GM12878 (cell line): ENCODE measurements around the gene RAB6B. TPM values are rescaled to one million over a fixed set of nuclear protein-coding genes. Genes with fewer than 3 reads are reported as not detected.

Experiments used
- ATAC-seq: fragments of 200-7000 bp; cut with Tn5 transposase; 3 replicates; pipeline ENCODE4 v1.9.1; 2020; ENCODE audit warnings: mild to moderate bottlenecking, moderate library complexity
- BruUV-seq: library from RNA; stranded (reverse); fragments of 400-500 nt; replicated peaks from 2 replicates; lab custom pipeline; 2021; lab: Mats Ljungman, UMichigan
- CTCF ChIA-PET: fragments of 300-600 bp; sonication (Branson Sonifier 250); formaldehyde crosslinking; extraction: SDS; loops from one replicate; lab custom pipeline; 2021; ENCODE audit warnings: inconsistent platforms; lab: Yijun Ruan, JAX
- POLR2A ChIA-PET: fragments of 350-600 bp; formaldehyde crosslinking; extraction: SDS; loops from one replicate; lab custom pipeline; 2021; ENCODE audit warnings: inconsistent platforms; lab: Charles Lee
- RAD21 ChIA-PET: fragments of 300-600 bp; sonication (Branson Sonifier 250); formaldehyde crosslinking; loops from one replicate; lab custom pipeline; 2023; ENCODE audit warnings: antibody characterized with exemption; ENCODE audit not compliant: unreplicated experiment; lab: Charles Lee
- SMC1A ChIA-PET: fragments of 300-600 bp; sonication (Branson Sonifier 250); formaldehyde crosslinking; loops from one replicate; lab custom pipeline; 2023; ENCODE audit not compliant: unreplicated experiment, uncharacterized antibody; lab: Charles Lee
- DNase-seq: peaks from one replicate; pipeline ENCODE4 v3.0.0-alpha.2; 2011; ENCODE audit warnings: low read depth, low spot score
- FAIRE-seq: peaks from 3 replicates; lab custom pipeline; 2011; peaks lifted over from hg19 to GRCh38; lab: Jason Lieb, UNC
- H2AFZ ChIP-seq: 2 replicates; pipeline ENCODE4 v1.6.0; 2011; ENCODE audit warnings: low read depth, low read length, control low read depth; ENCODE audit not compliant: control insufficient read depth
- H3K27ac ChIP-seq: 2 replicates; pipeline ENCODE4 v1.5.1; 2011; ENCODE audit warnings: control low read depth; ENCODE audit not compliant: control insufficient read depth, insufficient read depth
- H3K27me3 ChIP-seq, 2 experiments: replicated peaks in 1 of 2; 2 replicates each; pipeline versions ENCODE4 v1.6.0 to v1.6.1; 2011; ENCODE audit warnings: low read length in 1 of 2; ENCODE audit not compliant: control insufficient read depth in 2 of 2, insufficient read depth in 2 of 2
- H3K36me3 ChIP-seq, 2 experiments: 2 replicates each; pipeline ENCODE4 v1.5.1; 2011; ENCODE audit warnings: low read length in 1 of 2; ENCODE audit not compliant: control insufficient read depth in 2 of 2, insufficient read depth in 2 of 2
- H3K4me1 ChIP-seq: 2 replicates; pipeline ENCODE4 v1.6.1; 2011; ENCODE audit warnings: mild to moderate bottlenecking, low read length, moderate library complexity, mixed read lengths; ENCODE audit not compliant: control insufficient read depth, insufficient read depth
- H3K4me2 ChIP-seq: 2 replicates; pipeline ENCODE4 v1.6.0; 2011; ENCODE audit warnings: control low read depth; ENCODE audit not compliant: control insufficient read depth, insufficient read depth
- H3K4me3 ChIP-seq: fragments of 200-600 bp; sonication (generic); 2 replicates; pipeline ENCODE4 v1.5.1; 2016
- H3K79me2 ChIP-seq: 2 replicates; pipeline ENCODE4 v1.6.0; 2011; ENCODE audit warnings: low read length; ENCODE audit not compliant: control insufficient read depth, insufficient read depth
- H3K9ac ChIP-seq: 2 replicates; pipeline ENCODE4 v1.8.0; 2011; ENCODE audit warnings: low read length, control low read depth, mixed read lengths; ENCODE audit not compliant: control insufficient read depth, insufficient read depth
- H3K9me3 ChIP-seq: replicated peaks from 3 replicates; pipeline ENCODE4 v1.5.1; 2011; ENCODE audit warnings: mild to moderate bottlenecking, low read length; ENCODE audit not compliant: control insufficient read depth, insufficient read depth
- H4K20me1 ChIP-seq: 2 replicates; pipeline ENCODE4 v1.6.0; 2011; ENCODE audit not compliant: control insufficient read depth, insufficient read depth
- CHD2 ChIP-seq: IDR thresholded peaks from 2 replicates; pipeline ENCODE4 v1.6.1; 2011; ENCODE audit warnings: low read depth, low read length, improper control_type of control experiment, borderline replicate concordance
- JUNB ChIP-seq: IDR thresholded peaks from 2 replicates; pipeline ENCODE4 v1.6.1; 2016; ENCODE audit warnings: antibody characterized with exemption, mild to moderate bottlenecking
- MEF2B ChIP-seq: fragments of 450-650 bp; IDR thresholded peaks from 2 replicates; pipeline ENCODE4 v1.6.1; 2018; ENCODE audit warnings: mild to moderate bottlenecking, moderate library complexity; ENCODE audit not compliant: partially characterized antibody, poor library complexity, severe bottlenecking
- NBN ChIP-seq: fragments of 450-650 bp; IDR thresholded peaks from 2 replicates; pipeline ENCODE4 v1.6.1; 2016
- PAX5 ChIP-seq: IDR thresholded peaks from 2 replicates; pipeline ENCODE4 v1.6.1; 2011; ENCODE audit warnings: low read depth, low read length, borderline replicate concordance
- POU2F2 ChIP-seq: IDR thresholded peaks from 3 replicates; pipeline ENCODE4 v1.6.1; 2011; ENCODE audit warnings: low read depth, mild to moderate bottlenecking, low read length, borderline replicate concordance
- WGBS: methylation state at CpG from one replicate; pipeline ENCODE4 v1.1.6; 2016; ENCODE audit warnings: low lambda C conversion rate; ENCODE audit not compliant: insufficient replicate concordance, insufficient coverage; ENCODE audit errors: missing lambda C conversion rate; 5-methylcytosine and 5-hydroxymethylcytosine counted together
- in situ Hi-C: fragments of 300-500 bp; cut with MboI; formaldehyde crosslinking; loops from 9 replicates; pipeline ENCODE4 v1.14.3; 2018; ENCODE audit warnings: mixed read lengths
- intact Hi-C: fragments of 100-400 bp; cut with micrococcal nuclease; formaldehyde crosslinking; loops from one replicate; pipeline ENCODE4 v1.14.2; 2022; ENCODE audit not compliant: unreplicated experiment
- polyA plus RNA-seq, 11 experiments: library from polyadenylated mRNA; depleted of rRNA in 4 of 11; unstranded in 6 of 11; stranded (reverse) in 5 of 11; fragments of >200 nt; fragmentation: Nextera tagmentation in 4 of 11; fragmentation: Illumina TruSeq in 1 of 11; extraction: Ambion mirVana in 4 of 11; extraction: Trizol in 1 of 11; gene quantifications; 1 replicate in 1 of 11; 2 replicates in 10 of 11; pipeline versions ENCODE4 v1.2.1 to v1.2.3, GENCODE V29; 2011 to 2016; ENCODE audit warnings: inconsistent platforms in 2 of 11, missing spikeins in 2 of 11, low read depth in 1 of 11
- total RNA-seq, 4 experiments: library from RNA; depleted of rRNA in 3 of 4; stranded (reverse); fragments of >200 nt in 3 of 4; fragmentation: Illumina TruSeq in 1 of 4; extraction: Trizol in 1 of 4; gene quantifications; 2 replicates each; pipeline versions ENCODE4 v1.2.1 to v1.2.3, GENCODE V29; 2013 to 2021
- TF ChIP-seq, protein P1 (sequence below): fragments of 450-650 bp; formaldehyde crosslinking; IDR thresholded peaks from 2 replicates; pipeline ENCODE4 v1.4.0; 2020; ENCODE audit warnings: mild to moderate bottlenecking, moderate library complexity
- TF ChIP-seq, protein P2 (sequence below): fragments of 450-650 bp; IDR thresholded peaks from 2 replicates; pipeline ENCODE4 v1.6.1; 2014; ENCODE audit warnings: mild to moderate bottlenecking
- TF ChIP-seq, protein P3 (sequence below): fragments of 450-650 bp; formaldehyde crosslinking; IDR thresholded peaks from 2 replicates; pipeline ENCODE4 v1.4.0; 2022; ENCODE audit warnings: mild to moderate bottlenecking, moderate library complexity
- TF ChIP-seq, protein P4 (sequence below): IDR thresholded peaks from 2 replicates; pipeline ENCODE4 v1.6.1; 2011; ENCODE audit warnings: mild to moderate bottlenecking, low read depth, low read length, moderate library complexity; ENCODE audit not compliant: insufficient replicate concordance

The RAB6B gene
- total and polyA plus RNA-seq, 10 of the 15 experiments (the other 5 are each of a cell fraction or from before 2014, with no cell fraction given), result 0.01 to 0.16 (median 0.04) TPM; not detected in 5

DNA sequence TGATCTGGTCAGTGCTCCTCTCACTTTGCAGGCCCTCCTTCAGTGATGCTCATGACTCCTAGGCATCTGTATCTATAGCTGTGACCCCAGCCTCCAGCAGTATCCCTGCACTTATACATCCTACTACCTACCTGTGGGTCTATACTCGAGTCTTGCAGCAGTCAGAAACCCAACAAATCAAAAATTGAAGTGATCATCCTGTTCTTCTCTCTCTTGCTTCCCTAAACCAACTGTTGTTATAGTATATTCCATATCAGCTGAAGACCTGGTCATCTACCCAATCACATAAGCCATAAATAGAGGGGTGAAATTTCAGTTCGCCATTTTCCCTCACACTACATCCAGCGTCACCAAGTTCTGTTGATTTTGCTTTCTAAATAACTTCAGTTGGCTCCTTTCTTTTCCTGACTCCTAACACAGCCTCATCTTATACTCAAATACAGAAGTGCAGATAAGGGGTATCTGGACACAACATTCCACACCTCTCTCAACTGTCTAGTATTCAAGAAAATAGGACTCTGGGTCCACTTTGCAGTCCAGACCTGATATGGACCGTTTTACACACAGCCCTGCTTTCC is 116.0 kb downstream of the RAB6B start:
- no peak for ATAC-seq
- Histone ChIP-seq H3K27ac (no peak overlapping the region), H3K4me1 (no peaks in the 10 kb centered on the region), H3K4me2 (no peak overlapping the region), H3K79me2 (no peaks in the 10 kb centered on the region), H3K36me3 (no peaks in the 10 kb centered on the region), H3K9me3 (no peaks in the 10 kb centered on the region), H3K9ac (no peak overlapping the region), H4K20me1 (no peaks in the 10 kb centered on the region), H2AFZ (no peak overlapping the region), H3K4me3 (no peak overlapping the region), H3K27me3 (peaks cover 0 to 1% of the 10 kb centered on the region in 2 experiments; a peak in 1 of 4 replicates)
- SMC1A ChIA-PET, result no interaction called here
- CTCF ChIA-PET, result interaction anchor here (1.7 kb wide), 1 partner anchor 38 kb away, joined by 3 read pairs; no protein-coding TSS in a partner anchor
- POLR2A ChIA-PET, result no interaction called here
- RAD21 ChIA-PET, result no interaction called here
- no peak for FAIRE-seq
- in situ Hi-C loops, result no loop called here
- TF ChIP-seq, protein P1, sequence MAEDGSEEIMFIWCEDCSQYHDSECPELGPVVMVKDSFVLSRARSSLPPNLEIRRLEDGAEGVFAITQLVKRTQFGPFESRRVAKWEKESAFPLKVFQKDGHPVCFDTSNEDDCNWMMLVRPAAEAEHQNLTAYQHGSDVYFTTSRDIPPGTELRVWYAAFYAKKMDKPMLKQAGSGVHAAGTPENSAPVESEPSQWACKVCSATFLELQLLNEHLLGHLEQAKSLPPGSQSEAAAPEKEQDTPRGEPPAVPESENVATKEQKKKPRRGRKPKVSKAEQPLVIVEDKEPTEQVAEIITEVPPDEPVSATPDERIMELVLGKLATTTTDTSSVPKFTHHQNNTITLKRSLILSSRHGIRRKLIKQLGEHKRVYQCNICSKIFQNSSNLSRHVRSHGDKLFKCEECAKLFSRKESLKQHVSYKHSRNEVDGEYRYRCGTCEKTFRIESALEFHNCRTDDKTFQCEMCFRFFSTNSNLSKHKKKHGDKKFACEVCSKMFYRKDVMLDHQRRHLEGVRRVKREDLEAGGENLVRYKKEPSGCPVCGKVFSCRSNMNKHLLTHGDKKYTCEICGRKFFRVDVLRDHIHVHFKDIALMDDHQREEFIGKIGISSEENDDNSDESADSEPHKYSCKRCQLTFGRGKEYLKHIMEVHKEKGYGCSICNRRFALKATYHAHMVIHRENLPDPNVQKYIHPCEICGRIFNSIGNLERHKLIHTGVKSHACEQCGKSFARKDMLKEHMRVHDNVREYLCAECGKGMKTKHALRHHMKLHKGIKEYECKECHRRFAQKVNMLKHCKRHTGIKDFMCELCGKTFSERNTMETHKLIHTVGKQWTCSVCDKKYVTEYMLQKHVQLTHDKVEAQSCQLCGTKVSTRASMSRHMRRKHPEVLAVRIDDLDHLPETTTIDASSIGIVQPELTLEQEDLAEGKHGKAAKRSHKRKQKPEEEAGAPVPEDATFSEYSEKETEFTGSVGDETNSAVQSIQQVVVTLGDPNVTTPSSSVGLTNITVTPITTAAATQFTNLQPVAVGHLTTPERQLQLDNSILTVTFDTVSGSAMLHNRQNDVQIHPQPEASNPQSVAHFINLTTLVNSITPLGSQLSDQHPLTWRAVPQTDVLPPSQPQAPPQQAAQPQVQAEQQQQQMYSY (CRISPR knock-in tag), result no peak
- TF ChIP-seq PAX5, result no peak
- TF ChIP-seq POU2F2, result no peak
- TF ChIP-seq, protein P2, sequence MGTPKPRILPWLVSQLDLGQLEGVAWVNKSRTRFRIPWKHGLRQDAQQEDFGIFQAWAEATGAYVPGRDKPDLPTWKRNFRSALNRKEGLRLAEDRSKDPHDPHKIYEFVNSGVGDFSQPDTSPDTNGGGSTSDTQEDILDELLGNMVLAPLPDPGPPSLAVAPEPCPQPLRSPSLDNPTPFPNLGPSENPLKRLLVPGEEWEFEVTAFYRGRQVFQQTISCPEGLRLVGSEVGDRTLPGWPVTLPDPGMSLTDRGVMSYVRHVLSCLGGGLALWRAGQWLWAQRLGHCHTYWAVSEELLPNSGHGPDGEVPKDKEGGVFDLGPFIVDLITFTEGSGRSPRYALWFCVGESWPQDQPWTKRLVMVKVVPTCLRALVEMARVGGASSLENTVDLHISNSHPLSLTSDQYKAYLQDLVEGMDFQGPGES, result no peak
- TF ChIP-seq JUNB, result no peak
- TF ChIP-seq, protein P3, sequence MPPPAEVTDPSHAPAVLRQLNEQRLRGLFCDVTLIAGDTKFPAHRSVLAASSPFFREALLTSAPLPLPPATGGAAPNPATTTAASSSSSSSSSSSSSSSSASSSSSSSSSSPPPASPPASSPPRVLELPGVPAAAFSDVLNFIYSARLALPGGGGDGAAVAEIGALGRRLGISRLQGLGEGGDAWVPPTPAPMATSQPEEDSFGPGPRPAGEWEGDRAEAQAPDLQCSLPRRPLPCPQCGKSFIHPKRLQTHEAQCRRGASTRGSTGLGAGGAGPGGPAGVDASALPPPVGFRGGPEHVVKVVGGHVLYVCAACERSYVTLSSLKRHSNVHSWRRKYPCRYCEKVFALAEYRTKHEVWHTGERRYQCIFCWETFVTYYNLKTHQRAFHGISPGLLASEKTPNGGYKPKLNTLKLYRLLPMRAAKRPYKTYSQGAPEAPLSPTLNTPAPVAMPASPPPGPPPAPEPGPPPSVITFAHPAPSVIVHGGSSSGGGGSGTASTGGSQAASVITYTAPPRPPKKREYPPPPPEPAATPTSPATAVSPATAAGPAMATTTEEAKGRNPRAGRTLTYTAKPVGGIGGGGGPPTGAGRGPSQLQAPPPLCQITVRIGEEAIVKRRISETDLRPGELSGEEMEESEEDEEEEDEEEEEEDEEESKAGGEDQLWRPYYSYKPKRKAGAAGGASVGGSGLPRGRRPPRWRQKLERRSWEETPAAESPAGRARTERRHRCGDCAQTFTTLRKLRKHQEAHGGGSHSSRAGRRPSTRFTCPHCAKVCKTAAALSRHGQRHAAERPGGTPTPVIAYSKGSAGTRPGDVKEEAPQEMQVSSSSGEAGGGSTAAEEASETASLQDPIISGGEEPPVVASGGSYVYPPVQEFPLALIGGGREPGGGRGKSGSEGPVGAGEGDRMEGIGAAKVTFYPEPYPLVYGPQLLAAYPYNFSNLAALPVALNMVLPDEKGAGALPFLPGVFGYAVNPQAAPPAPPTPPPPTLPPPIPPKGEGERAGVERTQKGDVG (CRISPR knock-in tag), result no peak
- TF ChIP-seq, protein P4, sequence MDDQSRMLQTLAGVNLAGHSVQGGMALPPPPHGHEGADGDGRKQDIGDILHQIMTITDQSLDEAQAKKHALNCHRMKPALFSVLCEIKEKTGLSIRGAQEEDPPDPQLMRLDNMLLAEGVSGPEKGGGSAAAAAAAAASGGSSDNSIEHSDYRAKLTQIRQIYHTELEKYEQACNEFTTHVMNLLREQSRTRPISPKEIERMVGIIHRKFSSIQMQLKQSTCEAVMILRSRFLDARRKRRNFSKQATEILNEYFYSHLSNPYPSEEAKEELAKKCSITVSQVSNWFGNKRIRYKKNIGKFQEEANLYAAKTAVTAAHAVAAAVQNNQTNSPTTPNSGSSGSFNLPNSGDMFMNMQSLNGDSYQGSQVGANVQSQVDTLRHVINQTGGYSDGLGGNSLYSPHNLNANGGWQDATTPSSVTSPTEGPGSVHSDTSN, result no peak
- TF ChIP-seq MEF2B, result no peak
- TF ChIP-seq CHD2, result no peak
- TF ChIP-seq NBN, result no peak
- intact Hi-C loops, result no loop called here
- BruUV-seq, result no TSS peak
- DNase-seq, result no peak
- 31% methylated on average over 4 of the region's 4 CpGs for WGBS
